IPS-NIHi7 (cell line): ENCODE measurements around the gene SIRT3.
"Not testable (repeated sequence)": the region's sequence is repeated elsewhere in the genome, so short reads cannot be mapped to it uniquely, and the experiment has no call there.

Experiments used
- DNase-seq: peaks from one replicate; pipeline ENCODE4 v3.0.0; 2012; ENCODE audit warnings: mixed read lengths; ENCODE audit errors: extremely low spot score

SIRT3 gene

DNA sequence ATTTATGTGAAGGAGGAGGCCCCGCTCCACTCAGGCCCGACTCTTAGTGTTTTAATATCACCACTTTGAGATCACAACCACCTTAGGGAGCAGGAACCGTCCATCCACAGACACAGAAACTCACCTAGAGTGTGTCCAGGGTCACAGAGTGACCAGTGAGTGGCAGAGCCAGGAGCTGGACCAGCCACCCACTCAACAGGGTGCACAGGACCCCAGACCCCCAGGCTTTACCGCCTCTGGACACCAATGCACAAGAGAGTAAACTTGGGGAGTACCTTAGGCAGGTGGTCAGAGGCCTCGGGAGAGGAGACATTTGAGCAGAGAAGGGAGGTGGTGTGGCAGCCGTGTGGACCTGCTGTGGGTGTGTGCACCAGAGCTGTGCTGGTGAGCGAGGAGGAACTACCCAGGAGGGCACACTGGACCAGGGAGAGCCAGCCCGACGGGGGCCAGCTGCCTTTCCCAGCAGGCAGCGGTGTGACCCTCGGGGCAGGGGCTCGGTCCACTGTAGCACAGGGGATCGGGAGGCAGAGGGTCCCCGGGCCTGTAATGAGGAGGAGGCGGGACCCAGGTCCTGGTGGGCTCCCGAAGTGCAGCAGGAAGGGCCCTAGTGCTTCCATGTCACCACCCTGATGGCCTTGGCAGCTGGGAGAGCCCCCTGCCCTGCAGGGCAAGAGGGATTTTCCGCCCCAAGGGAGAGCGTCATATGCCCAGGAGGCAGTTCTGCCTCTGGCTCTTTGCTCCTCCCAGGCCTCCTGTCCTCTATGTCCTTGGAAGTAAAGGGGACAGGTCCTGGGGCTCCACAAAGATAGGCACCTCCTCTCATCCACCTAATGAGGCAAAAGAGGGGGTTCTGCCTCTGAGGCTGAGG lies 34.5 kb upstream of the SIRT3 start:
- peak; percentile 6 for DNase-seq

DNA sequence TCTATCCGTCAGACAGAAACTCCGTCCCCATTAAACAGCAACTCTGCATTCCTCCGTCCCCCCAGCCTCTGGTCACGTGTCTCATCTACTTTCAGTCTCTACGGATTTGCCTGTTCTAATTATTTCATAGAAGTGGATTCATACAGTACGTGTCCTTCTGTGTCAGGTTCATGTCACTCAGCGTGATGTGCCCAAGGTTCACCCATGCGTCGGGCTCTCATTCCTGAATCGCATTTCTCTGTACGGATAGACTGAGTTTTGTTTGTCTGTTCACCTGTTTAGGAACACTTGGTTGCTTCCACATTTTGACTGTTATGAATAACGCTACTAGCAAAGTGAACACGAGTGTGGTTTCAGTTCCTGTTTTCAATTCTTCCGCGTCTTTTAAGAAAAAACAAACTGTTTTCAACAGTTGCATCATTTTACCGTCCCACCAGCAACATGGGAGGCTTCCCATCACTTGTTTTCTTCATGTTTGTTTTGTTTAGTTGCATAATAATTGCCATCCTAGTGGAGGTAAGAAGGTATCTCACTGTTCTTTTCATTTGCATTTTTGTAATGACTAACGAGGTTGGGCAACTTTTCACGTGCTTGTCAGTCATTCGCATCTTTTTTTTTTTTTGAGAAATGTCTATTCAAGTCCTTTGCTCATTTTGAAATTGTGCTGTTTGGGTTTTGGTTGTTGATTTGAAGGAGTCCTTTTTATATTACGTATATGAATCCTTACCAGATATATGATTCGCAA lies 33.2 kb upstream of the SIRT3 start:
- DNase-seq = no peak

DNA sequence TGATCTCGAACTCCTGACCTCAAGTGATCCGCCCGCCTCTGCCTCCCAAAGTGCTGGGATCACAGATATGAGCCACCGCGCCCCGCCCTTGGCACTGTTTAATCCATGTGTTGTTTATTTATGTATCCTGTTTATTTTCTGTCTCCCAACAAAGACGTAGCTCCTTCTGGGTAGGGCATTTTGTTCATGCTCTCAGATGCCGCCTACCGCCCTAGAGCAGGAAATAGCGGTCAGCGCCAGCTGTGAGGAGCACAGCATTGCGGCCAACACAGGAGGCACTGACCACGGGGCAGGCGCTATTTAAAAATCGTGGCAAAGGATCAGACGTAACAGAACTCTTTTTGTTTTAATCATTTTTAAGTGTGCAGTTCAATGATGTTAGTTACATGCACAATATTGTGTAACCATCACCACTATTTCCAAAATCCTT lies 32.6 kb upstream of the SIRT3 start:
- not testable (repeated sequence) for DNase-seq

DNA sequence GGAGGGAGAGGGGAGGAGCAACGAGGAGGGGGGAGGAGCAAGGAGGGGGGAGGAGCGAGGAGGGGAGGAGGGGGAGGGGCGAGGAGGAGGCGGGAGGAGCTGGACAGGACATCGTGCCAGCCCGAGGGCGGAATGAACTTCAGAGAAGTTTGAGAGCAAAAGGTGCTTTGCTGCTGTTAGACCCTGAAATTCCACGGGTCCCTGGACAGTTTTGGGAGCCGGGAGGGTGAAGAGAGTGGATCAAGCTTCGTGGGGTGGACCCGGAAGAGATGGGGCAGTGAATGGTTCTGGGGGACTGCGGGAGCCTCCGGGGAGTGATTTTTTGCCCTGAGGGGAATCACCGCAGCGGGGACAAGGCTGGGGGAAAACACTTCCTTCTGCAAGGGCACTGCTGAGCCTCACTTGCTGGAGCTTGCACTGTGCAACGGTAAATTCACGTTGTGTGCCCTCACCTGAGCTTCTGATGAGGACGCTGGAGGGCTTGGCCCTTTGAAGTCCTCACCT lies 31.4 kb upstream of the SIRT3 start:
- no peak for DNase-seq

DNA sequence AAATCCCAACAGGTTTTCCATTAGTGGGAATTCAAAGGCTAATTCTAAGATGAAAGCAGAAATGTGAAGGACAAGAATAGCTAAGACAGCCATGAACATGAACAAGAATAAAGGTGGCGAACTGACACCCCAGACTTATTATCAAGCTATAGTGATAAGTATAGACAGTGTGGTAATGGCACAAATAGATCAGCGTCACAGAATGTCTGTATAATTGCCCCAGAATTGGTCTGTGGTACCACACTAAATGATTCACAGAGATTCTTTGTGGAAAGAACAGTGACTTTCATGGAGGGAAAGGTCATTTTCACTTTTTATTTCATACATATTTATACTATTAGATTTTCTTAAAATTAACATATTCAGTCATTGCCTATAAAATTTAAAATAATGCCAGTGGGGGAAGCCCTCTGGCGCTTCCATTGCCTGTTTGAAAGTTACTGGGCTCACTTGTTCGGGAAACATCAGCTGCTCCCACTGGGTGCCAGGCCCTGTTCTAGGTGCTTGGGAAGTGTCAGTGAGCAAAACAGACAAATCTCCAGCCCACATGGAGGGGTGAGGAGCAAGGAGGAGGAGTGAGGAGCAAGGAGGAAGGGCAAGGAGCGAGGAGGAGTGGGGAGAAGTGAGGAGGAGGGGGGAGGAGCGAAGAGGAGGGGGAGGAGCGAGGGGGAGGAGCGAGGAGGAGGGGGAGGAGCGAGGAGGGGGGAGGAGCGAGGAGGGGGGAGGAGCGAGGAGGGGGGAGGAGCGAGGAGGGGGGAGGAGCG lies 30.7 kb upstream of the SIRT3 start:
- DNase-seq = no peak

DNA sequence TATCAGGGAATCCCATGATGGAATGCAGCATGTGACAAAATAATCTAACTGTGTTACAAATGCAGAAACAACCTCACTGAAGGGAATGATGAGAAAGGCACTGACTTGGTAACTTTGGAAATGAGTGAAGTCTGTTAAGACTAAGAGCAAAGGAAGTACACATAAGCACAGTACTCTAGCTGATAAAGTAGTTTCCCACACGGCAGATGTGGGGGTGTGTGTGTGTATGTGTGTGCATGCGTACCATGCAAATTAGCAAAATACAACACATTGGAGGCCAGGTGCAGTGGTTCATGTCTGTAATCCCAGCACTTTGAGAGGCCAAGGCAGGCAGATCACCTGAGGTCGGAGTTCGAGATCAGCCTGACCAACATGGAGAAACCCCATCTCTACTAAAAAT lies 25.5 kb upstream of the SIRT3 start:
- no peak for DNase-seq

DNA sequence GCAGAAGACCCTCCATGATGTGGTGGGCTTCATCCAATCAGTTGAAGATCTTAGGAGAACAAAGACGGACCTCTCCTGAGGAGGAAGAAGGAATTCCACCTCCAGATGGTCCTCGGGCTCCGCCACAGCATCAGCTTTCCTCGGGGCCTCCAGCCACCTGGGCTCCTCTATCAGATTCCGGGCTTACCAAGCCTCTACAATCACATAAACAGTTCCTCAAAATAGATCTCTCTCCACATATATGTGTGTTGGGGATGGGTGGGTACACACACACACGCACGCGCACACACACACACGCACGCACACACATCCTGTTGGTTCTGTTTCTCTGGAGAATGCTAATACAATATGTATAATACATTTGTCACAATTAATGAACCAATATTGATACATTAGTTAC lies 23.3 kb upstream of the SIRT3 start:
- DNase-seq = no peak

DNA sequence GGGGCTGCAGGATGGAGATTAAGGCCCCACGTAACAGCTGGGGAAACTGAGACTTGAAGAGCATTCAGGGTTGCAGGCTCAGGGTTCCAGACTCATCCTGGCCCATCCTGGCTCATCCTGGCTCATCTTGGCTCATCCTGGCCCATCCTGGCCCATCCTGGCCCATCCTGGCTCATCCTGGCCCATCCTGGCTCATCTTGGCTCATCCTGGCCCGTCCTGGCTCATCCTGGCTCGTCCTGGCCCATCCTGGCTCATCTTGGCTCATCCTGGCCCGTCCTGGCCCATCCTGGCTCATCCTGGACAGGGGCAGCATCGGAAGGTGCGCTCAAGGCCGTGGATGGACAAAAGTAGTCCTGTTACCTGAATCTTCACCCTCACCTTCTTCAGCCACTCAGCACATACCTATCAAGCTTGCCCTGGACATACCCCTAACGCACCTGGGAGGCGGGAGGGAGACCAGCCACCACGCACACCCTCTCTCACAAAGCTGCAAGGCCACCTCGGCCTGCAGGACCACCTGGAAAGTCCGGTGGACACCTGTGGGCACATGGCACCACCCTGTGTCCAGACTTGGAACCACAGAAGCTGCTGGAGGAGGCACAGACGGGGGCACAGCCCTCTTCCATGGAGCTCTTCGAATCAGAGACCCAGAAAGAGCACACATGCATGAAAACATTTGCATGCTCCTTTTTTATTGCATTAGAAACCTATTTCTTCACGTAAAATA lies 21.8 kb upstream of the SIRT3 start:
- no peak for DNase-seq

DNA sequence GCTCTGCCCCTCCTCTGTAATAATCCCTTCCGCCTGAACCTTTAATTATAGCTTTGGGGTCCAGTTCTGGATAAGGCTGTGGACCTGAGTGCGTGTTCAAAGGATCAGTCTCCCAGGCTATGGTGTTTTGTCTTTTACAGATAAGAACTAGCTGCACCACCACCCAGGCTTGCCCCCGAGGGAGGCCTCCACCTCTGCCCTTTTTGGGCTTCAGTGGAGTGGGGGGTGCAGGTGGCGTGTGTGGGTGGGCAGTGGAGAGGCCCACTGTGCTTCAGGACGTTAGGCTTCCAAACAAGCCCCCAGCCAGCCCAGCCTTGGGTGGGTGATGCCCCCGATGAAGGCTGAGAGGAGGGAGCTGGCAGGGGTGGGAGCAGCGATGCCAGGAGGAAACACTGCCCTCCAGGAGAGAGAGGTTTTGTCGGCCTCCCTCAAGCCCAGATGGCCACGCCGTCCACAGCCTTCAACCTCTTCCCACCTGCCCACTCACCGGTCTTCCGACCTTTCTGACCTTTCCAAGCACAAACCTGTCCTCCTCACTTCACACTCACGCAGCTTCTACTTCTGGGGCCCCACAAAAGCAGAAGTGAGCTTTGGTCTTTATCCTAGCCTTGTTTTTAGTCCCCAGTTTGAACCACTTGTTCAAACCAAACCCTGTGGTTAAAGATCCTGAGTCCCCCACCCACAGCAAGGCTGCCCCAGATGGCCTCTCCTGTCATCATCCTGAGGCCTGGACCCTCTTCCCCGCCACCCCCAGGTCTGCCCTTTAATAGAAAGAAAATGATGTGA lies 21.0 kb upstream of the SIRT3 start:
- no peak for DNase-seq

DNA sequence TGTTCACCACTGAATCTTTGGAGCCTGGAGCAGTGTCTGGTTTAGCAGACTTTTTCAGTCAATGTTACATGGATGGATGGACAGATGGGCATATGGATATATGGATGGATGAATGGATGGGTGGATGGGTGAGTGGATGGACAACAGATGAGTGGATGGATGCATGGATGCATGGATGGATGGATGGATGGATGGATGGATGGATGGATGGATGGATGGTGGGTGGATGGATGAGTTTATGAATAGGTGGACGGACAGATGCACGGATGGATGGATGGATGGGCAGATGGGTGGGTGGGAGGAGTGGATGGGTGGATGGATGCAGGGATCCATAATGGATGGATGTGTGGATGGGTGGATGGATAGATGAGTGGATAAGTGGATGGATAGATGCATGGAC lies 19.7 kb upstream of the SIRT3 start:
- DNase-seq = no peak

DNA sequence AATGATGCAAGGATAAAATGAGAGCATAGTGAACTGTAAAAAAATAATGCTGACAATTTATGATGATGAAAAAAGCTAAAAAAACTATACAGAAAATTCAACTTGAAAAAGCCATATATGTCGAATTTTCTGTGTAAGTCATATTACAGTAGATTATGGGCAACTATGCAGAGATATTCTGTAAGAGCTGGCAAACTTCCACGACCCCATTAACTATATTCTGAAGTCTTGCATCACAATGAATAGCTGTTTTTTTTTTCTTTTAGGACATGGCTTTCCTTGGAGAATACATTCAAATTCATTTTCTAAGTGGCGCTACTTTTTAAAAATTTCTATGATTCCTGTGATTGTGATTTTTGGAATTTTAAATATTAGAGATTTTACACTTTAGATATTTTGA lies 19.0 kb upstream of the SIRT3 start:
- DNase-seq = no peak

DNA sequence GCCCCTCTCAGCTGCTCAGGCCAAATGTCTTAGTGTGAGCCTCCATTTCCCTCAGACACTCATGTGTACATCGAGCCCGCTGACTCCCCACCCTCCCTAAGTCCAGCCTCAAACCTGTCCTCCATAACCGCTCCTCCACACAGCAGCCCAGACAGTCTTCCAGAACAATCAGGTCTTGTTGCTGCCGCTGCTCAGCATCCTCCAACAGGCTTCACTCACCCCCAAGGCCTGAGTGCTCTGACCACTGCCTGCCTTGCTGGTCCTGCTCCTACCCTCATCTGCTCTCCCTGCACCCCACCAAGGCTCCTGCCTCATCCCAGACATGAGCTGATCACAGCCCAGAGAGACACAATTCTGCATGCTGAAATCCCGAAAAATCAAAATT lies 17.7 kb upstream of the SIRT3 start:
- DNase-seq = no peak

DNA sequence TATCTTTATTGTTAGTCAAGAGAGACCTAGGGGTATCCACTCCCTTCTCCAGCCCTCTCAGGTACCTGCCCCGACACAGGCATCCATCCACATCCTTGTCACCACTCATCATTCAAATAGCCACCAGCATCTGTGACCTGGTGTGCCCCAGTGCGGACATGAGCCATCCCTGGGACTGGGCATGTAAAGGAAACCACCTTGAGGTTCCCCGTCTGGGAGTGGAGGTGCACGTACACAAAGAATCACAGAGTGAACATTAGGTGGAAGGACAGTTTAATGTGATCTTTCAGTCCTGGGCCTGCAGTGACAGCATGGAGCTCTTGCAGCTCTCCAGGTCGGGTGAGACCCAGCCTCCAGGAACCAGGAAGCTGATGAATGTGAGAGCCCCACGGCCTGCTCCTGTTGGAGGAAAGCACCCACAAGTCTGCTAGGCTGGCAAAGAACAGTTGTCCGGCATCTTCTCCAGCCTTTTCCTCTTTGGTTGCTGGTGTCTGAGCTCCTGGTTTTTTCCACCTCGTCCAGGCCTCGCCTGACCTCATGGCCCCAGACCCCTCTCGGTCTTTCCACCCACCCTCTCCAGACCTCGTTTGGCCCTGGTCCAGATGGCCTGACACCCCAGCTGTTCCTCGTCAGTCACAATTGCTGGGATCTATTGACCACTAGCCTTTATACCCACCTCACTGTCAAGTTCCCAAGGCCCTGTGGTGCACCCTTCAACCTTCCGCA lies 17.2 kb upstream of the SIRT3 start:
- no peak for DNase-seq

DNA sequence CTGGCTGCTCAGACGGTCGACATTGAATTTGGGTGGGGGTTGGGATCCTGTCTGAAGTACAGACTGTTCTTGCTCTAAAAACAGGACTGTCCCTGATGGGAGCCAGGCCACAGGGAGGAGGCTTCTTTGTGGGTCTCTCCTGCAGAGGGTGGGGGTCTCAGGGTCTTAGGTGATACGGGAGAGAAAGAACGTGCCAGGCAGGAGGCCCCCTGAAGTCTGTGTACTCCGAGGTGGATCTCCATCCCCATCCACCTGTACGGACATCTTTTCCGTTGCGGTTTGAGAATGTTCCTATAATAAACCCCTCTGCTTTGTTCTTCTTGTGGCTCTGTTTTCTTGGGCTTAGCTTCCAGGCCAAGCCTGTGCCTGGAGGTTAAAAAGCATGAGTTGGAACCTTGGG lies 16.5 kb upstream of the SIRT3 start:
- DNase-seq = no peak

DNA sequence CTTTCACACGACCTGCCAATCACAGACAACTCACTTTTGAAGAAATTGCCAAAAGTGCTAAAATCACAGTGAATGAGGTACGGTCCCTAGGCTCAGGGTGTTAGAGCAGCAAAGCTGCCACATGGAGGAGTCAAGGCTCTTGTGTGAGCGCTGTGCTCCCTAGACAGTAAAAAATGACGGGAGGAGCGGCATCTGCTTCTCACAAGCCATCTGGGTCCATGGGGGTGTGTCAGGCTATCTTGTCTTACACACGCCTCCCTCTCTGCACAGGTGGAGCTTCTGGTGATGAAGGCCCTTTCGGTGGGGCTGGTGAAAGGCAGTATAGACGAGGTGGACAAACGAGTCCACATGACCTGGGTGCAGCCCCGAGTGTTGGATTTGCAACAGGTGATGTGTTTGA lies 15.4 kb upstream of the SIRT3 start:
- no peak for DNase-seq

DNA sequence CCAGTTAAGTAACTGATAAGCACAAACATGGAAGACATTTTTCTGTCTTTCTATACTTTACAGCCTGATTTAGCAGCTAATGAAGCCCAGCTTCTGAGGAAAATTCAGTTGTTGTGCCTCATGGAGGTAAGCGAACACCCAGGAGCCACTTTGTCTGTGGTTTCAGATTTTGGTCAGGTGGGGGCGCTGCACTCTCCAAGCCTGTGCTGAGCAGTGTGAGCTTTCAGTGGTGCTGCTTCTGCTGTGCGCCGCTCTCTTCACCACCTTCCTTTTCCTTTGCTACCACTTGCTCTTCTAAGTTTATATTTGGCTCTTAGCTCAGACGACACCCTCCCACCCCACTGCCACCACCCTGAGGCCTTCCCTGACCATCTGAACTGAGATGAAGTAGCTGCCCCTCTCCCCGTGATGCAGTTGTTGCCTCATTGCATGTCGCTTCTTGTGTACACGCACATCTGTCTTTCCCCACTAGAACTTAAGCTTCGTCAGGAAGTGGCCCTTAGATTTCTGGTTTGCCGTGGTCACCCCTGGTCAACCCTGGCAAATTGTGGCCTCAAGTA lies 14.7 kb upstream of the SIRT3 start:
- DNase-seq = peak; percentile 85

DNA sequence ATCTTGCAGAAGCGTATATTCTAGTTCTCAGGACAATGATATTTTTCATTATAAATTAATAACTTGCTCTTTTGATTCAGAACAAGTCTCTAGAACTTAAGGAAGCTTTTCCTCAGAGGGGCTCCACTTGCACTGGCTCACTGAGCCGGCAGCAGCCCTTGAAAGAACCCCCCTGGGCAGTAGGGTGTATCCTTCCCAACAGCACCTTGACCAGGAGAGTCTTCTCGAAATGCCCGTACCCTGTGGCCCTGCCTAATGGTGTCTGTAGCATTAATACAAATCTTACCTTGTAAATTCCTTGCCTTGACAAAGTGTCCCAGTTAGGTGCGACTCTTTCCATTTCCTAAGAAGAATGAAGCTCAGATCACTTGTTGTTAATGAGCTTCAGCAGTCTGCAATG lies 14.1 kb upstream of the SIRT3 start:
- no peak for DNase-seq

DNA sequence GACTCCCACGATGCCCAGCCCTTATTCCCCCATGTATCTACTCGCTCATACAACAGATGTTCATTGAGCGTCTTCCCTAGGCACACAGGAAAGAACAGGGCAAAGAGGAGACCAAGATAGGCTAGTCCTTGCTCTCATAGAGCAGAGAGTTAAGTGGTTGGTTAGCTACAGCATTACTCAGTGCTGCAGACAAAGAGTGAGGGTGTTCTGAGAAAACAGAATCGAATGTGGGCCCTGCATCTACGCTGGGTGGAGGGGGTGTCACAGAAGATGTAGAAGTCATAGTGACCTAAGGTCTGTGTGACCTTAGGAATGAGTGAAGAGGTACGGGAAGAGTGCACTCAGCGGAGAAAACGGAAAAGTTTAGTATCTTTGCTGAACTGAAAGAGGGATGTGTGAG lies 12.9 kb upstream of the SIRT3 start:
- DNase-seq = no peak

DNA sequence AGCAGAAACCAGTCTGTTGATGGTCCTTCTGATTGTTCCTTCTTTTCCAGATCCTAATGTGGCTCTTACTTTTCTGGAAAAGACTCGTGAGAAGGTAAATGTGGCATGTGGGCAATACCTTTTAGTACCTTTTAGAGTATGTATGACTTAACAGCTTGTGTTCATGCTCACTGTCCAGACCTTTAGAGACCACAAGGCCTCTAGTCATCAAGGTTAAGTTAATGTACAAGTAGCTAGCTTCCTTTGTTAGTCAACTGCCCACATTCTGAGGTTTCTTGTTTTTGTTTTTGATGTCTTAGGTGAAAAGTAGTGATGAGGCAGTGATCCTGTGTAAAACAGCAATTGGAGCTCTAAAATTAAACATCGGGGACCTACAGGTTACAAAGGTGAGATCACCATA lies 8.2 kb upstream of the SIRT3 start:
- DNase-seq = no peak

DNA sequence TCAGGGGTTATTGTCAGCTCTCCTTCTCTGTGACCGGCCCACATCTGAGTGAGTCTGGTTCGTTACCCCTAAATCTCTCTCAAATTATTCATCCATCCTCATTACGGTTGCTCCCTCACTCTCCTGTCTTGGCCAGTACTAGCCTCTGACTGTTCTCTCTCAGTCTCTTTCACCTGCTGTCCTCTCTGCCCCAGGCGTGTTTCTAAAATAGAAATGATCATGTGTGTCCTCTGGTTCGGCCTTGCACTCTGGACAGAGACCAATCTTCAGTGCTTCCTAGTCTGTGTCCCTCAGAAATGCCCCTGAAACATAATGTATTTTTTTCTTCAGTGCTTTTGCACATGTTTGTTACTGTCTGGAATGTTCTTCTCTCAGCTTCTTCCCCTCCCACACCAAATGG lies 5.5 kb upstream of the SIRT3 start:
- DNase-seq = no peak
